Measurements from ENCODE around the gene YIF1A. TPM values are rescaled to one million over a fixed set of nuclear protein-coding genes. Genes with fewer than 3 reads are reported as not detected.

Gene YIF1A
- total RNA-seq, 6 donors from 2014 or later: 25.1 to 107 (median 68.2) TPM

DNA sequence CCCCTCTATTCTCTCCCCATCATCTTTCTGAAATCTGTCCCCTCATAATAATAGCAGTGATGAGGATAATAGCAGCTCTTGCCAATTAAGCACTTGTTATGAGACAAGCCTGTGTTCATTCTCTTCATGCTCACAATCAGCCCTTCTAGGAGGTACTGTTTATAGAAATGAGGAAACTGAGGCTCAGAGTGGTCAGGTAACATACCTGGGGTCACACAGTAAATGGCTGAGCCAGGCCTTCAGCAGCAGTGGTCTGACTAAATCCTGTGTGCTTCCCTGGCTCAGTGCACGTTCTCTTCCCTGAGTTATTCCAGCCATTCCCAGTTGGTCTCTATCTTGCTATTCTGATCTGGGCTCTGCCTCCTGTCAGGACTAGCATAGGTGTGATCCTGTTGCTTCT, 14.7 kb downstream of the YIF1A start:
- no peak for DNase-seq
- Histone ChIP-seq H3K4me3 (no peak overlapping the region), H3K27me3 (no peaks in the 10 kb centered on the region), H3K36me3 (peaks cover 23 to 60% (median 54%) of the 10 kb centered on the region in 4 donors), H3K4me1 (peaks cover 26 to 44% (median 30%) of the 10 kb centered on the region in 4 donors), H3K9me3 (no peaks in the 10 kb centered on the region), H3K27ac (no peak overlapping the region)
- TF ChIP-seq POLR2AphosphoS5 (IDR thresholded peaks at IDR 0.05) (no peak), EP300 (IDR thresholded peaks at IDR 0.05) (no peak), POLR2A (IDR thresholded peaks at IDR 0.05) (no peak)
- TF ChIP-seq, protein P1, sequence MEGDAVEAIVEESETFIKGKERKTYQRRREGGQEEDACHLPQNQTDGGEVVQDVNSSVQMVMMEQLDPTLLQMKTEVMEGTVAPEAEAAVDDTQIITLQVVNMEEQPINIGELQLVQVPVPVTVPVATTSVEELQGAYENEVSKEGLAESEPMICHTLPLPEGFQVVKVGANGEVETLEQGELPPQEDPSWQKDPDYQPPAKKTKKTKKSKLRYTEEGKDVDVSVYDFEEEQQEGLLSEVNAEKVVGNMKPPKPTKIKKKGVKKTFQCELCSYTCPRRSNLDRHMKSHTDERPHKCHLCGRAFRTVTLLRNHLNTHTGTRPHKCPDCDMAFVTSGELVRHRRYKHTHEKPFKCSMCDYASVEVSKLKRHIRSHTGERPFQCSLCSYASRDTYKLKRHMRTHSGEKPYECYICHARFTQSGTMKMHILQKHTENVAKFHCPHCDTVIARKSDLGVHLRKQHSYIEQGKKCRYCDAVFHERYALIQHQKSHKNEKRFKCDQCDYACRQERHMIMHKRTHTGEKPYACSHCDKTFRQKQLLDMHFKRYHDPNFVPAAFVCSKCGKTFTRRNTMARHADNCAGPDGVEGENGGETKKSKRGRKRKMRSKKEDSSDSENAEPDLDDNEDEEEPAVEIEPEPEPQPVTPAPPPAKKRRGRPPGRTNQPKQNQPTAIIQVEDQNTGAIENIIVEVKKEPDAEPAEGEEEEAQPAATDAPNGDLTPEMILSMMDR (IDR thresholded peaks at IDR 0.05): no peak
- no peak for ATAC-seq (ENCODE audit: low FRiP score in 2 of 2)
- WGBS, 2 donors: 67 to 77% methylated on average over 1 of the region's 1 CpG

DNA sequence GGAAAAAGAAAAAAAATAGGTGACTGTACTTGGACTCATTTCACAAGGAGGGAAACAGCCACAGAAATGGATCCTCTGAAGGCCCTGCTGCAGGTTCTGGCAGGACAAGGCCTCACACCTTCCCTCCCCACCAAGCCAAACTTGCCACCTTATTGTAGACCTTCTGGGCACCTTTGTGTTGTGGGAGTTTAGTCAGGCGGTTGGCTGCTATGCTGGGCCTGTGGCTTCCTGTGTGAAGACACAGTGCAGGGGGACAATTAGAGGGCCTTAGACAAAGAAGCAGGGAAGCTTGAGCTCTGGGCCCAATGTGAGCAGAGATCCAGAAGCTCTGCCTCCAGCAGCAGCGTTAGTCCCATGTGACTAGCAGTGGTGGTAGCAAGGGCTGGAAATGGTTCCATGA, 16.3 kb downstream of the YIF1A start:
- WGBS, 2 donors: 78 to 83% methylated on average over 2 of the region's 2 CpGs
- no peaks in the 10 kb centered on the region for H3K27me3 ChIP-seq
- ATAC-seq (ENCODE audit: low FRiP score in 2 of 2) (no peak), DNase-seq (no peak)
- no peak overlapping the region for H3K27ac ChIP-seq
- H3K4me3 ChIP-seq: no peak overlapping the region
- H3K4me1 ChIP-seq: peaks cover 21 to 34% (median 24%) of the 10 kb centered on the region in 4 donors
- no peaks in the 10 kb centered on the region for H3K9me3 ChIP-seq
- H3K36me3 ChIP-seq: peaks cover 23 to 60% (median 54%) of the 10 kb centered on the region in 4 donors
- no peak for TF ChIP-seq POLR2A (IDR thresholded peaks at IDR 0.05)
- no peak for TF ChIP-seq EP300 (IDR thresholded peaks at IDR 0.05)
- TF ChIP-seq POLR2AphosphoS5 (IDR thresholded peaks at IDR 0.05): no peak
- TF ChIP-seq, protein P1 (IDR thresholded peaks at IDR 0.05): no peak

DNA sequence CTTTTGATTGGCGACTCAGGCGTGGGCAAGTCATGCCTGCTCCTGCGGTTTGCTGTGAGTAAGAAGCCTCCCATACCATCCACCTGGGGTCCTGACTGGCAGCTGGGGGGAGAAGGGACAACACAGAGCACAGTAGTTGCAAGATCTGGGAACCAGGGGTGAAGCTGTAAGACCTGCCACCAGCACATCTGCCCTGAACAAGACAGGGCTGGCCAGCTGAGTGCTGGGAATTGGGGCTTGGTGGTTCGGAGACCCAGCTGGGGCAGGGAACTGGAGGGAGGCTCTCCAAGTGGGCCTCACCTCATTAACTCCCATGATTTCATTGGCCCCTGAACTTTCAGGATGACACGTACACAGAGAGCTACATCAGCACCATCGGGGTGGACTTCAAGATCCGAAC, 17.1 kb downstream of the YIF1A start:
- Histone ChIP-seq H3K9me3 (no peaks in the 10 kb centered on the region), H3K4me1 (peaks cover 22 to 33% (median 24%) of the 10 kb centered on the region in 4 donors), H3K27ac (no peak overlapping the region), H3K27me3 (no peaks in the 10 kb centered on the region), H3K4me3 (no peak overlapping the region), H3K36me3 (peaks cover 23 to 56% (median 52%) of the 10 kb centered on the region in 4 donors)
- TF ChIP-seq POLR2AphosphoS5 (IDR thresholded peaks at IDR 0.05): no peak
- no peak for TF ChIP-seq POLR2A (IDR thresholded peaks at IDR 0.05)
- TF ChIP-seq EP300 (IDR thresholded peaks at IDR 0.05): no peak
- TF ChIP-seq, protein P1 (IDR thresholded peaks at IDR 0.05): no peak
- no peak for DNase-seq
- no peak for ATAC-seq (ENCODE audit: low FRiP score in 2 of 2)
- 93 to 94% methylated on average over 3 to 7 of the region's 7 CpGs for WGBS, 2 donors

DNA sequence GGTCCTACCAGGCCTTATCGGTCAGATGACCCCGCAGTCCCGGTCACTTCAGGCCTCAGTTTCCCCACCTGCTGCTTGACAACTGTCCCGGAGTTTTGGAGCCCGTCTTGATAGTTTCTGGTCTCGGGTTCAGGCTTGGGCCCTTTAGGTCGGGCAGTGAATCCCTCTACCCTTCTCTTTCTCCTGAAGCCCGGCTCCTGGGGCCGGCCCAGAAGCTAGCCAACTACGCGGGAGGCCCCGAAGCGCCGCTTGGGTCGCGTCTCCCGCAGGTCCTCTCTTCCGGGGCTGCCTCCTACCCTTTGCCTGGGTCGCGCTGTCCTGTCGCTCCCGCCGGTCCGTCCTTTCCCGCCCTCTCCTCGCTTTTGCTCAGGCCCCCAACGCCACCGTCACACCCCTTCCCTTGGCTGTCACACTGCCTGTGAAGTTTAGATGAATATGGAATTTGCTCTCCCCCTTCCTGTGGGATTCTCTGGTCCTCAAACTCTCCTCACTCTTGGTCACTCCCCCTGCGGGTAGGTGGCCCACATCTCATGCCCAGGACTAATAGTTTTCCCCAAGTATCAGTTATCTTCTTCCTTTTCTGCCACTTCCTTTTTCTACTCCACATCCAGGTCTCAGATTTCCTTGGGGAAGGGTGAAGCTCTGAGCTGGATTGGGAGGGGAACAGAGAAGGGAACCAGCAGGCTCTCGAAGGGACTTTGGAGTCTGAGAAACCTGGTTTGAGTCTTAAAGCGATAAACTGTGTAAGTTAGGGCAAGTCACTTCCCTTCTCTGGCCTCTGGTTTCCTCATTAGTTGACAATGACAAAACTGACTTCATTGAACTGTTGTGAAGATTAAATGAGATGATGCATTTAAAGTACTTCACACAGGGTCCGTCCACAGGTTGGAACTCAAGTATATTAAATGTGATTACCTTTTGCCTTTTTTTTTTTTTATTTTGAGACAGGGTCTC, 19.7 kb downstream of the YIF1A start:
- DNase-seq: peak in 1 of 2 donors; percentile 83
- peaks cover 15 to 42% (median 31%) of the 10 kb centered on the region in 4 donors for H3K36me3 ChIP-seq

More for the DNA sequence above, 19.7 kb downstream of the YIF1A start:
- H3K27me3 ChIP-seq: no peaks in the 10 kb centered on the region
- TF ChIP-seq POLR2A (IDR thresholded peaks at IDR 0.05) (no peak), EP300 (IDR thresholded peaks at IDR 0.05) (no peak), POLR2AphosphoS5 (IDR thresholded peaks at IDR 0.05) (no peak)
- TF ChIP-seq, protein P1 (IDR thresholded peaks at IDR 0.05): peak in 3 of 6 experiments; percentile 15 to 28 (median 18)
- no peaks in the 10 kb centered on the region for H3K9me3 ChIP-seq
- peak overlapping the region; percentile 65 to 90 (median 80) for H3K4me3 ChIP-seq
- ATAC-seq (ENCODE audit: low FRiP score in 2 of 2): no peak
- WGBS, 2 donors: 3 to 5% methylated on average over 23 to 29 of the region's 32 CpGs
- H3K27ac ChIP-seq: peak overlapping the region; percentile 96 to 98 (median 97)
- peaks cover 25 to 36% (median 26%) of the 10 kb centered on the region in 4 donors for H3K4me1 ChIP-seq
